Stimulated activated CD8-positive, alpha-beta memory T cell treated with anti-CD3 and anti-CD28 coated beads, Interleukin-2, amount 100 ng/mL, for 1 hour (primary cell): ENCODE results near the gene NLRP12.
A peak's percentile ranks its signal among the peaks of the same experiment; 100 is the strongest.
"Not testable (repeated sequence)": the region's sequence is repeated elsewhere in the genome, so short reads cannot be mapped to it uniquely, and the experiment has no call there.

Experiments used
- DNase-seq, 2 donors: peaks; one replicate each; pipeline ENCODE4 v3.0.0-alpha.2; 2020; ENCODE audit warnings: low read depth in 2 of 2

NLRP12 gene

DNA sequence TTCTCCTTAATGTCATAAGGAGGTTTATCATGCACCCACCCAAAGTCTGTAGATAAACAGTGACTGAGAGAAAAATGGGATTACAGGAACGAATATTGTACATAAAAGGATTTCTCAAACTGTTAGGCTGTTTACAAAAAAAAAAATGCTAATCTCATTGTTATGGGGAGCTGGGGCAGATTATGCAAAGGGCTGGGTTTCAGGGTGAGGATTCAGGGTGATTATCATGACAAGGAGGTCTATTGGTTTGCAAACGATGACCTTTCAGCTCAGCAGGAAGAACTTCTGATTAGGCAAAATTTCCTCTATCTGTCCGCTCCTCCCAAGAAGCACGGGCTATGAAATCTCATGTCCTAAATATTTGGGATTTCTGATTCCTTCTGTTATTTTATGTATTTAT, 41.4 kb downstream of the NLRP12 start:
- DNase-seq, result no peak

DNA sequence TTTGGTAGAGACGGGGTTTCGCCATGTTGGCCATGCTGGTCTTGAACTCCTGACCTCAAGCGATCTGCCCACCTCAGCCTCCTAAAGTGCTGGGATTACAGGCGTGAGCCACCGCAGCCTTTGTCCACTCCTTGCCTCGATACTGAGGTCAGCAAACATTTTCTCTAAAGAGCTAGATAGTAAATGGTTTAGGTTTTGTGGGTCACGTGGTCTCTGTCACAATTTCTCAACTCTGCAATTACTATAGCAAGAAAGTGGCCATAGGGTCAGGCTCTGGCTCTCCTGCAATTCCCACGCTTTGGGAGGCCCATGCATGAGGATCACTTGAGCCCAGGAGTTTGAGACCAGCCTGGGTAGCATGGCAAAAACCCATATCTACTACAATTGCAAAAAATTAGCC, 42.8 kb downstream of the NLRP12 start:
- not testable (repeated sequence) for DNase-seq

DNA sequence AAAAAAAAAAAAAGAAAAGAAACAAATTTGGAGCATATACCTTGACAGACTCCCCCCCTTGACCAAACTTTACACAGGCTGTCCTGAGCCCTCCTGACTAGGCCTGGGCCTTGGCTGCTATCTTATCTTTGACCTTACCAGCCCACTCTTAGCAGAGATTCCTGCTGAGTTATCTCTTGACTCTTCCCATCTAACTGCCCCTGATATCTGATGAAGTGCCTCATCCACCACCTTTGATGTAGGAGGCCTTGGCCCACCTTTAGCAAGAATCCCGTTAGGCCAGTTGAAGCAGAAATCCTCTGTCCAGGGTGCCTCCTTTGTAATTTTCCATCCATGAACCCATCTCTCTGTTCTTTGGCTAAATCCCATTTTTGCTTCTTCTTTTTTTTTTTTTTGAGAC, 43.6 kb downstream of the NLRP12 start:
- DNase-seq, result no peak

DNA sequence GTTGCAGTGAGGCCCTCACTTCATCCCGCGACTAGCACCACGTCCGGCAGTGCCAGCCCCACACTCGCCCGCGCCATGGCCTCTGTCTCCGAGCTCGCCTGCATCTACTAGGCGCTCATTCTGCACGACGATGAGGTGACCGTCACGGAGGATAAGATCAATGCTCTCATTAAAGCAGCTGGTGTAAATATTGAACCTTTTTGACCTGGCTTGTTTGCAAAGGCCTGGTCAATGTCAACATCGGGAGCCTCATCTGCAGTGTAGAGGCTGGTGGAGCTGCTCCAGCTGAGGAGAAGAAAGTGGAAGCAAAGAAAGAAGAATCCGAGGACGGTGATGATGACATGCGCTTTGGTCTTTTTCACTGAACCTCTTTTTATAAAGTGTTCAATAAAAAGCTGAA, 48.6 kb downstream of the NLRP12 start:
- DNase-seq, result no peak

- DNase-seq, result not testable (repeated sequence)
Observed at GRCh38 chr19:53774491-53774890, 49.6 kb downstream of the NLRP12 start.

GRCh38 chr19:53773999-53774398, 50.1 kb downstream of the NLRP12 start:
- no peak for DNase-seq

DNA sequence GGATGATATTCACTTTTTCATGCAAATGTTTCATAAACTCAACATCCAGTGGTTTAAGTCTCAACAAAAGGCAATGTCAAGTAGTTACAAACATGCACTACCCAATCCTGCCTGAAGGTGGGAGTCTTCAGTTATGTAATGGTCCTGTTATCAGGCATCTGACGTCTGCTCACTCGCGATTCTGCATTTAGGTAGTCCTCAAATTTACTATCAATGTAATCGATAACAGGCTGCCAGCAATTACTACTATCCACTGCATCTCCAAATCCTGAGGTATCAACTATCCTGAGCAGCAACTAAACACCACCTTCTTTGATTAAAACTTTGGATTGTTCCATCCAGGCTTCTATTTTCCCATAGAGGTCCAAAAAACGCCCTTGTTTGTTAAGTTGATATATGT, 51.2 kb downstream of the NLRP12 start:
- DNase-seq, result peak in 1 of 2 donors; percentile 20

GRCh38 chr19:53771144-53771543, 53.0 kb downstream of the NLRP12 start:
- DNase-seq, result no peak

- DNase-seq, result not testable (repeated sequence)
Observed at GRCh38 chr19:53769696-53770309, 54.3 kb downstream of the NLRP12 start.

DNA sequence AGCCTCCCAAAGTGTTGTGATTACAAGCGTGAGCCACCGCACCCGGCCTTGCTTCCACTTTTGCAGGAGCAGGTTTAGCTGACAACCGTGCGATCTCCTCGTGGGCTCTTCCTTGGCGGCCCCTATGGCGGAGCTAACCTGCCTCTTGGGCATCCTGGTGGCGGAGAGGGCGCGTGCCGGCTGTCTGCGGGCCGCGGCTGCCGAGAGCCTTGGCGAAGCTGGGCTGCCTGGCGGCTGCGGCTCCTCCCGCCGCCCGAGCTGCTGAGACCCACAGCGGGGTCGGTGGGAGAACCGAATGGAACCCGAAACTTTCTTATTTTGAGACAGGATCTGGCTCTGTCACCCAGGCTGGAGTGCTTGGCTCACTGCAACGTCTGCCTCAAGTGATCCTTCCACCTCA, 55.7 kb downstream of the NLRP12 start:
- no peak for DNase-seq

DNA sequence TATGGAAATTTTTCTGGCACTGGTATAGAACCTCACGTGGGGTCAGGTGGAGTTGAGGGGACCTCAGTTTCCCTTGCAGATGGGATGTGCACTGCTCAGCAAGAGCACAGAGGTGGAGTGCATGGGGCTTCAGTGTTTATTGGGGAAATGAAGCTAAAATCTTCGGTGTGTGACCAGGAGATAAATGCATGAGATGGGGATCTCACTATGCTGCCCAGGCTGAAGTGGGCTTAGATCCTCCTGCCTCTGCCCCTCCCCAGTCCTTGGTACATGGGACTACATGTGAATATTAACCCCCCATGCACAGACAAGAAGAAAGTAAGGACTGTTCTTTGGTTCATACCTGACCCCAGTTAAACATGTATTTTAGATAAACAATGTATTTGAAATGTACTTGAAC, 65.1 kb downstream of the NLRP12 start:
- not testable (repeated sequence) for DNase-seq
